ENCODE measurements around the gene METTL25B.

GRCh38 chr1:156738407-156738806 is 10.1 kb downstream of the METTL25B start:
- TF ChIP-seq EZH2 (IDR thresholded peaks at IDR 0.05) (no peak), POLR2AphosphoS5 (IDR thresholded peaks at IDR 0.05; ENCODE audit: borderline replicate concordance, low read depth, low read length) (peak; percentile 8; the same call in 1 of the 2 replicates)
